ENCODE measurements around the gene ATG9A. TPM values are rescaled to one million over a fixed set of nuclear protein-coding genes. Genes with fewer than 3 reads are reported as not detected.

Gene ATG9A
- total and polyA plus RNA-seq, 2 donors (not counting 3 experiments of a cell fraction or from before 2014, with no cell fraction given) = 65.5 to 95.0 TPM

- no peak overlapping the region for H3K27ac ChIP-seq (ENCODE audit: insufficient read depth, low read depth, low read length)
- H2AFZ ChIP-seq (ENCODE audit: low read depth, low read length) = no peak overlapping the region
- CTCF ChIA-PET = interaction anchor here (1.4 to 2.2 kb wide), 3 partner anchors 10 to 152 kb away, joined by 3 to 10 read pairs (median 4); no protein-coding TSS in a partner anchor
- no peaks in the 10 kb centered on the region for H3K27me3 ChIP-seq (ENCODE audit: control insufficient read depth in 2 of 2, insufficient read depth in 2 of 2, low read length in 2 of 2)
- peaks cover 18% of the 10 kb centered on the region for H3K4me1 ChIP-seq (ENCODE audit: control insufficient read depth, extremely low read depth, insufficient read depth, low read length)
- no peak overlapping the region for H3K9ac ChIP-seq (replicated peaks; ENCODE audit: extremely low read depth, insufficient read depth, low read length)
- no peaks in the 10 kb centered on the region for H4K20me1 ChIP-seq (replicated peaks; ENCODE audit: control insufficient read depth, extremely low read depth, insufficient read depth, low read length)
- no peak for TF ChIP-seq MAX (IDR thresholded peaks at IDR 0.05; ENCODE audit: insufficient read depth, insufficient read length)
- TF ChIP-seq MYC (IDR thresholded peaks at IDR 0.05; ENCODE audit: low read depth, low read length) = no peak
- no peak for TF ChIP-seq JUN (IDR thresholded peaks at IDR 0.05; ENCODE audit: borderline replicate concordance, insufficient read depth, insufficient read length, low read depth)
- no peak for TF ChIP-seq EZH2 (IDR thresholded peaks at IDR 0.05; ENCODE audit: borderline replicate concordance, low read depth, low read length, severe bottlenecking)
- no peak for TF ChIP-seq FOS (IDR thresholded peaks at IDR 0.05; ENCODE audit: borderline replicate concordance, insufficient read depth, low read length)
- TF ChIP-seq CTCF (IDR thresholded peaks at IDR 0.05; ENCODE audit: extremely low read depth in 1 of 2, insufficient read depth in 1 of 2, low read depth in 1 of 2, low read length in 2 of 2) = no peak
- intact Hi-C loops (cut with micrococcal nuclease) (no loop called here), dilution Hi-C loops (cut with MboI; ENCODE audit: extremely low pct_ligation_motif_present, low sequenced_read_pairs) (no loop called here)
- POLR2A ChIA-PET = no interaction called here
- H3K79me2 ChIP-seq (ENCODE audit: control insufficient read depth, insufficient read depth, low read length) = peaks cover 16% of the 10 kb centered on the region
- no peak overlapping the region for H3K4me2 ChIP-seq (ENCODE audit: insufficient read depth, low read length)
- H3K9me1 ChIP-seq (replicated peaks; ENCODE audit: control insufficient read depth, extremely low read depth, insufficient read depth, low read length) = no peaks in the 10 kb centered on the region
- no TSS peak for BruUV-seq (replicated peaks)
- FAIRE-seq (no peak), DNase-seq (ENCODE audit: low read depth, low spot score) (no peak)
- H3K9me3 ChIP-seq (replicated peaks; ENCODE audit: control insufficient read depth, insufficient read depth, low read length) = no peaks in the 10 kb centered on the region
- peaks cover 15 to 39% of the 10 kb centered on the region in 2 experiments for H3K36me3 ChIP-seq (ENCODE audit: control insufficient read depth in 2 of 2, extremely low read depth in 1 of 2, insufficient read depth in 2 of 2, low read length in 2 of 2)
- H3K4me3 ChIP-seq (replicated peaks in 1 of 3; ENCODE audit: insufficient read depth in 1 of 3, low read depth in 1 of 3, low read length in 3 of 3) = no peak overlapping the region
Measured at GRCh38 chr2:219181531-219181930, 47.9 kb downstream of the ATG9A start.

Data from endothelial cell of umbilical vein (primary cell).